Motor neuron (in vitro differentiated cells): ENCODE results near the gene TRIM14. TPM values are rescaled to one million over a fixed set of nuclear protein-coding genes. Genes with fewer than 3 reads are reported as not detected.
"Not testable (repeated sequence)": the region's sequence is repeated elsewhere in the genome, so short reads cannot be mapped to it uniquely, and the experiment has no call there.

Experiments used
- ATAC-seq, 8 experiments: fragments of 200-7000 bp; cut with Tn5 transposase; replicated peaks in 6 of 8; 2 replicates each; pipeline ENCODE4 v1.8.0; 2021; ENCODE audit warnings: mild to moderate bottlenecking in 8 of 8, moderate library complexity in 8 of 8
- H3K27ac ChIP-seq, 2 donors: fragments of 250-450 bp; sonication (Bioruptor Pico); 2 replicates each; pipeline ENCODE4 v1.9.0; 2021; ENCODE audit warnings: antibody characterized with exemption in 2 of 2, mild to moderate bottlenecking in 2 of 2, moderate library complexity in 1 of 2
- H3K4me1 ChIP-seq, 2 donors: fragments of 250-450 bp; sonication (Bioruptor Pico); replicated peaks in 1 of 2; 2 replicates each; pipeline ENCODE4 v1.6.1; 2021; ENCODE audit warnings: antibody characterized with exemption in 2 of 2, mild to moderate bottlenecking in 2 of 2, moderate library complexity in 1 of 2
- H3K4me3 ChIP-seq, 5 donors: fragments of 250-450 bp; sonication (Bioruptor Pico); 2 replicates each; pipeline ENCODE4 v1.9.0; 2021; ENCODE audit warnings: antibody characterized with exemption in 5 of 5, mild to moderate bottlenecking in 5 of 5, moderate library complexity in 4 of 5
- WGBS, 10 experiments: fragments of 450-650 bp; shearing (Covaris generic); methylation state at CpG; one replicate each; pipeline ENCODE4 v1.0.0; 2022; 5-methylcytosine and 5-hydroxymethylcytosine counted together
- in situ Hi-C, 9 experiments: fragments of 400-800 bp; cut with MboI; loops; one replicate each; pipeline ENCODE4 v1.15.0; 2021; ENCODE audit warnings: low sequenced_read_pairs in 9 of 9, low pct_unique_long_range_greater_than_20kb in 2 of 9; ENCODE audit not compliant: unreplicated experiment in 9 of 9
- total RNA-seq, 8 experiments: library from RNA; unstranded; fragments of 300-600 nt; gene quantifications; 2 replicates each; pipeline versions ENCODE4 v1.2.3 to v1.2.4, GENCODE V29; 2022

The TRIM14 gene
- total RNA-seq, 8 experiments from 2014 or later: 0.38 to 20.3 (median 1.3) TPM

DNA sequence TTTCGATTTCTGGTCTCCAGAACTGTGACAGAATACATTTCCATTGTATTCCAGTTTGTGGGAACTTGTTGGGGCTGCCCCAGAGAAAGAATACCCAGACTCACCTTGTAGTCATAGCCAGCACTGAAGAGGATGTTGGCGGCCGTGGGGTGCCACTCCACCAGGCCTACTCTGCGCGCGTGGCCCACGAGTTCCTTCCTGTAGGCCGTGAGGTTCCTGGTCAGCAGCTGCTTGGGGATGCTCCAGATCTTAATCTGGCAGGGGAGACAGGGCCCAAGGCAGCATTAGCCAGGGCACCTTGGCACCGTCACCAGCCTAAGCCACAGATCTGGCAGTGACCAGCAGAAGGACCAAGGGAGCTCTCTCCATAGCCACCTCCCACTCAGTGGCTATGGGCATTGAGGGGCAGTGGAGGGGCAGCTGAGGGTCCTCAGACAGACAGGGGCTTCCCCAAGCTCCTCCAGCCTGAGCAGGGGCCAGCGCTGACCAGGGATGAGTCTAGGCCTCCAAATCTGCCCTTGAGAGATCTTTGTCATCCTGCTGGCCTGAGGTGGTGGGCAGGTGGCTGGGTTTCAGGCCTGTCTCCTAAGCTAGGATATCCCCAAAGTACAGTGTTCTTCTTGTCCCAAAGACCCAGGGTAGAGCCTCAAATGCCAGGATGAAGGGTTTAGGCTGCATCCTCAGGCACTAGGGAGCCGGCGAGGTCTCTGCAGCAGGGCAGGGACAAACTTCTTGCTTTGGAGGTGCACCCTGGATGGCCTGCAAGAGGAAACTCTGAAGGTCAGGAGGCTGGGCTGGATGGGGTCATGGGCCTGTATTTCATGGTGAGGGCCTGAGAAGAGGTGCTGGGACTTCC lies 15.9 kb upstream of the TRIM14 start:
- in situ Hi-C loops: no loop called here
- WGBS, 10 experiments: 70 to 100% (median 88%) methylated on average over 1 to 6 of the region's 12 CpGs; no CpG with 5 or more reads in 4 of the 10 experiments
- no peak for ATAC-seq
- H3K27ac ChIP-seq: no peak overlapping the region
- no peak overlapping the region for H3K4me3 ChIP-seq
- peaks cover 4 to 9% of the 10 kb centered on the region in 2 donors for H3K4me1 ChIP-seq

DNA sequence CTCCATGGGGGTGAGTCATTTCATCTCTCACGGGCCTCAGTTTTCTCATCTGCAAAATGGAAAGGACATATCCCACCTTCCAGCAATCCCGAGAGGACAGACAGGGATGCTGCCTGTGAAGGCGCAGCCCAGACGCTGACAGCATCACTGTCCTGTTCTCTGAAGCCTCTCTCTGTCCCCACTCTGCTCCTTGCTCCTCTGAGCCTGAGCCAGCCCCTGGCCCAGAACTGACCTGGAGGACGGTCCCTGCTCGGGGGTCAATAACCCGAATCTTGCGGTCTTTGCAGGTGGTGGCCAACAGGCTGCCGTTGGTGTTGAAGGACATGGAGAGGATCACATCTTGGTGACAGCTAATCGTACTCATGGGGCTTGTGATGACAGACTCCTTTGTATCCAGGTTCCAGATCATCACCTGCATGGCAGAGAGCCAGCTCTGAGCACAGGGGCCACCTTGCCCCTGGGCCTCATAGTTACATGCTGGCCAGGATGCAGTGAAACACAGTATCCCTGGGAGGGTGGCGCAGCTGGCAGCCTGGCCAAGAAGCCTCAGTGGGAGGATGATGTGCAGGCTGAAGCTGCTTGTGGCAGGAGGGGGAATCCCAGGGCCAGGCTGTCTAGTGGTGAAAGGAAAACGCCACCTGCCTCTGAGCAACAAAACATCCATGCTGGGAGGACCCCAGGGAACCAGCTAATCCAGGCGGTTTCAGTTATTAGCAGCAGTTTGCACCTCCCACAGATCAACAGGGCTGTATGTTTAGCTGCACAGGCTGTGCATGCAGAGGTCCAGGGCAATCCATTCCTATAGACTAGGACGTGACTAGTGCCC lies 14.0 kb upstream of the TRIM14 start:
- Histone ChIP-seq H3K4me1 (peaks cover 4 to 9% of the 10 kb centered on the region in 2 donors), H3K27ac (peak overlapping the region in 1 of 2 donors; percentile 67), H3K4me3 (no peak overlapping the region)
- peak in 5 of 8 experiments; percentile 46 to 84 (median 74) for ATAC-seq
- 44 to 100% (median 63%) methylated on average over 1 to 5 of the region's 14 CpGs; no CpG with 5 or more reads in 3 of the 10 experiments for WGBS, 10 experiments
- in situ Hi-C loops: no loop called here

GRCh38 chr9:98132158-98132557 lies 13.1 kb upstream of the TRIM14 start:
- H3K4me1 ChIP-seq: peaks cover 4 to 9% of the 10 kb centered on the region in 2 donors
- ATAC-seq: no peak
- H3K27ac ChIP-seq: no peak overlapping the region
- WGBS, 10 experiments: 83 to 100% (median 84%) methylated on average over 1 to 8 of the region's 9 CpGs; no CpG with 5 or more reads in 5 of the 10 experiments
- in situ Hi-C loops: no loop called here
- H3K4me3 ChIP-seq: no peak overlapping the region

DNA sequence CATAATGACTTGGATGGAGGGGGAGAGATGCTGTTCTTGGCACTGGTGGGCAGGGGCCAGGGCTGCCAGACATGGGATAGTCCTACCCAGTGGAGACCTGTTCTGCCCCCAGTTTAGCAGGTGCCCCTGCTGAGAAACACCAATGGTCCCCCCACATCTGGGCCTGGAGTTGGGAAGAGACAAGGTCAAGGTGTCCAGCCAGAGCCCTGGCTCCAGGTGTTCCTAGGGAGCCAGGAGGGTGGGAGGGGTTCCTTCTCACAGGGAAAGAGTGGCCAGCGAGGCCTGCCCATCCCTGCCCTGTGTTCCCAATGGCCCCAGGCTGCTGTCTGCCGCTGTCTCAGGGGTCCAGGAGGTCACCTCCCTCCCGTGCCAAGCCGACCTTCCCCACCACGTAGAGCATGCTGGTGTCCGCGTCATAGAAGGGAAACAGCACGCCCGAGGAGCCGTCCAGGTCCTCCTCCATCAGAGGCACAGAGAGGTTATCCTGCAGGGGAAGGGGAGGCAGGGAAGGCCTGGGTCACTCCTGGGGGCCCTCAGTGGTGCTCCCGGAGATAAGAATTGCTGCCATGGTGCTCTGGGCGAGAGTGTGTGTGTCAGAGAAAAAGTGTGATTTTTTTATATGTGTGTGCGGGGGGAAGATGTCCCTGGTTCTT lies 11.7 kb upstream of the TRIM14 start:
- H3K27ac ChIP-seq: no peak overlapping the region
- peaks cover 4 to 9% of the 10 kb centered on the region in 2 donors for H3K4me1 ChIP-seq
- no peak overlapping the region for H3K4me3 ChIP-seq
- in situ Hi-C loops: no loop called here
- ATAC-seq: no peak
- 96 to 100% (median 100%) methylated on average over 1 to 8 of the region's 13 CpGs; no CpG with 5 or more reads in 5 of the 10 experiments for whole genome bisulfite sequencing, 10 experiments

DNA sequence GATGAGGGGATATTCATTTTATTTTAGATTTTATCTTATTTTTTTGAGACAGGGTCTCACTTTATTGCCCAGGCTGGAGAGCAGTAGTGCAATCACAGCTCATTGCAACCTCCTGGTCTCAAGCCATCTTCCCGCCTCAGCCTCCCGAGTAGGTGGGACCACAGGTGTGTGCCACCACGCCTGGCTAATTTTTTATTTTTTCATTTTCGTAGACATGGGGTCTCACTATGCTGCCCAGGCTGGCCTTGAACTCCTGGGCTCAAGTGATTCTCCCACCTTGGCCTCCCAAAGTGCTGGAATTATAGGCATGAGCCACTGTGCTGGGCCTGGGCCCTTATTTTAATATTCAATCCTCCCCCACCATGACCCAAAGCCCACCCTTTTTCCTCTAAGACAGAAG lies 11.0 kb upstream of the TRIM14 start:
- WGBS, 10 experiments: 42 to 100% (median 86%) methylated on average over 1 to 4 of the region's 4 CpGs; no CpG with 5 or more reads in 4 of the 10 experiments
- ATAC-seq, H3K4me1 ChIP-seq, H3K27ac ChIP-seq, H3K4me3 ChIP-seq, in situ Hi-C loops: not testable (repeated sequence)

- Histone ChIP-seq H3K4me3 (no peak overlapping the region), H3K4me1 (peaks cover 4 to 9% of the 10 kb centered on the region in 2 donors), H3K27ac (no peak overlapping the region)
- in situ Hi-C loops: no loop called here
- WGBS, 10 experiments: 0 to 83% (median 72%) methylated on average over 1 to 7 of the region's 10 CpGs; no CpG with 5 or more reads in 2 of the 10 experiments
- ATAC-seq: no peak
These were observed 10.4 kb upstream of the TRIM14 start for GRCh38 chr9:98129451-98129881.

DNA sequence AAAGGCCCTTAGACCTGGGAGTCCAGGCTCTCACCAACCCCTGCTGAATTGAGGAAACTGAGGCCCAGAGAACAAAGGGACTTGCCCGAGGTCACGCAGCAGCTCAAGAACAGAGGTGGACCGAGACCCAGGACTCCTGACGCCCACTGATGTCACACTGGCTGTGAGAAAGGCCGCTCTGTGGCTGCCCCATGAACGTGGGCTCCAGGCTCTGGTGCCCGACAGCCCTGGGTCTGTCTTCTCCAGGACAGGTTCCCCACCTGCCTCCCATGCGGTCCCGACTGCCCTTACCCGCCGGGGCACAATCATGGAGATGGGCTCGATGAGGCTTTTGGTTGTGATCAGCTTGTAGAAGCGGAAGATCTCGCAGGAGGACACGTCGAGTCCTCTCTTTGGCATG lies 9.3 kb upstream of the TRIM14 start:
- in situ Hi-C loops: no loop called here
- Histone ChIP-seq H3K4me1 (peaks cover 4 to 5% of the 10 kb centered on the region in 2 donors), H3K4me3 (no peak overlapping the region), H3K27ac (no peak overlapping the region)
- WGBS, 10 experiments: 90 to 100% (median 94%) methylated on average over 1 to 11 of the region's 16 CpGs; no CpG with 5 or more reads in 3 of the 10 experiments
- no peak for ATAC-seq

DNA sequence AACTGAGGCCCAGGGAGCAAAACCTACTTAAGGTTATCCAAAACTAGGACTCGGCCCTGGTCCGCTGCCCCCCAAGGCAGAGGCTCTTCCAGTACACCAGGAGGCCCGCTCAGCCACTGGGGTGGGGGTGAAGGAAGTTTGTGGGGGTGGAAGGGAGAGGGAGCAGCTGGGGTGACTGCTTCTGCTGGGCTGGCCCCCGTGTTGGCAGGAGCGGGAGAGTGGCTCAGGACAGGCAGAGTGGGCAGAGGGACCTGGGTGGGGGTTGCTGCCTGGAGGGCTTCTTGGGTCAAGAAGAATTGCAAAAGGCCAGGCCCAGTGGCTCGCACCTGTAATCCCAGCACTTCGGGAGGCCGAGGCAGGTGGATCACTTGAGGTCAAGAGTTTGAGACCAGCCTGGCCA lies 8.2 kb upstream of the TRIM14 start:
- in situ Hi-C loops: no loop called here
- Histone ChIP-seq H3K27ac (no peak overlapping the region), H3K4me3 (no peak overlapping the region), H3K4me1 (no peaks in the 10 kb centered on the region)
- ATAC-seq: no peak
- WGBS, 10 experiments: 40 to 100% (median 93%) methylated on average over 1 to 3 of the region's 8 CpGs; no CpG with 5 or more reads in 7 of the 10 experiments

- WGBS, 10 experiments: 76 to 100% (median 92%) methylated on average over 1 to 9 of the region's 15 CpGs
- no peak overlapping the region for H3K4me3 ChIP-seq
- no peaks in the 10 kb centered on the region for H3K4me1 ChIP-seq
- ATAC-seq: no peak
- H3K27ac ChIP-seq: no peak overlapping the region
- in situ Hi-C loops: loop anchor here in 1 of 9 experiments (25.0 kb wide), 1 partner anchor 137 kb away; the partner anchor contains the start of gene TBC1D2
These were observed 5.8 kb upstream of the TRIM14 start for GRCh38 chr9:98124637-98125426.

DNA sequence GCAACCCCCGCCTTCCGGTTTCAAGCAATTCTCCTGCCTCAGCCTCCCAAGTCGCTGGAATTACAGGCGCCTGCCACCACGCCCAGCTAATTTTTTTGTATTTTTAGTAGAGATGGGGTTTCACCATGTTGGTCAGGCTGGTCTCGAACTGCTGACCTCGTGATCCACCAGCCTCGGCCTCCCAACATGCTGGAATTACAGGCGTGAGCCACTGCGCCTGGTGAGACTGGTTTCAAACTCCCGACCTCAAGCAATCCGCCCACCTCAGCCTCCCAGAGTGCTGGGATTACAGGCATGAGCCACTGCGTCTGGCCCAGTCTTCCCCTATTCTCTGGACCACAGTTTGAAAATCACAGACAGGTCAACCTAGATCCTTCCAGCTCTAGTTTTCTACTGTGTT lies 5.1 kb upstream of the TRIM14 start:
- not testable (repeated sequence) for H3K4me1 ChIP-seq, ATAC-seq, H3K4me3 ChIP-seq, H3K27ac ChIP-seq
- in situ Hi-C loops: loop anchor here in 1 of 9 experiments (25.0 kb wide), 1 partner anchor 138 kb away; the partner anchor contains the start of gene TBC1D2
- WGBS, 10 experiments: 75 to 100% (median 91%) methylated on average over 2 to 8 of the region's 13 CpGs; no CpG with 5 or more reads in 2 of the 10 experiments

DNA sequence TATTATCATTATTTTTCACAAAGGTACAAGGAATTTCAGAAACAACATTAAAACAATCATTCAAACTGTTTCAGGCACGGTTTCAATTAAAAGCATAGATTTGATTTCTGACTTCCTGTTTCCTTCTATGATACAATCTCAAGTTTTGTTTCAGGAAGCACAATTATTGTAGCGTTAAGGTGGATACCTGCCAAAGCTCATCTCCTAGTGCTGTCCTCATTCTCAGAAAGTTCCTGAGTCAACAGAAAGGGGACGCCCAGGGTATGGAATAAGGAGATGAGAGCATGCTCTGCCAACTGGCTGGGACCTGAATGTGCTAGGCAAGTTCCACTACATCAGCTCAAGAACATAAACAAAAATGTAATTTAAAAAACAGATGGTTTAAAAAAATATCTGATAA lies 2.0 kb upstream of the TRIM14 start:
- WGBS, 10 experiments: 4 to 100% (median 78%) methylated on average over 2 to 3 of the region's 3 CpGs; no CpG with 5 or more reads in 1 of the 10 experiments
- in situ Hi-C loops: loop anchor here in 1 of 9 experiments (25.0 kb wide), 1 partner anchor 141 kb away; the partner anchor contains the start of gene TBC1D2
- Histone ChIP-seq H3K4me1 (peaks cover 0 to 7% of the 10 kb centered on the region in 2 donors), H3K4me3 (no peak overlapping the region), H3K27ac (no peak overlapping the region)
- ATAC-seq: no peak

DNA sequence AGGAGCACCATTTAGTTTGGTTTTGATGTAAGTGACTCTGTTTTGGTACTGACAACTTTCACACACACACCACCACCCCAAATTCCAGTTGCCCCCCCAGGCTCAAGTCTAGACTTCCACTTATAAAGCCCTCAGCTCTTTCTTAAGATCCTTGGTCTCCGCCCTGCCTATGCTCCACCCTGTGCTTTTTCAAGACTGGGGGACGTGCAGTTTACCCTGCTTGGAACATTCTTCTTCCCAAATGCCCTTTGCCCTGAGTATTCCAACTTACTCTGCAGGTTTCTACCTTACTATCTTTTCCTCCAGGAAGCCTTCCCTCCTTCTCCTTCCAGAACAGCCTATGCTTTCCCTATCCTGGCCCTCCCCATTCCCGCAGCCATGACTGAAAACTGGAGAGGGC lies 1.5 kb upstream of the TRIM14 start:
- Histone ChIP-seq H3K4me1 (peaks cover 0 to 7% of the 10 kb centered on the region in 2 donors), H3K4me3 (no peak overlapping the region), H3K27ac (no peak overlapping the region)
- WGBS, 10 experiments: 37 to 100% (median 83%) methylated on average over 1 to 3 of the region's 3 CpGs; no CpG with 5 or more reads in 3 of the 10 experiments
- ATAC-seq: no peak
- in situ Hi-C loops: loop anchor here in 1 of 9 experiments (25.0 kb wide), 1 partner anchor 142 kb away; the partner anchor contains the start of gene TBC1D2
